Stimulated activated memory B cell treated with anti-CD40 and anti-IgM and Interleukin-4, amounts not matched to agents 10 μg/mL and 1 μg/mL and 100 μg/mL, for 72 hours (primary cell): ENCODE results near the gene FAM167B.

Experiments
- ATAC-seq: fragments of 150-1000 bp; cut with Tn5 transposase; 2 replicates; pipeline ENCODE4 v1.10.0; 2021
- H3K27ac Mint-ChIP-seq: one replicate; pipeline ENCODE4 v1.8.0; 2022; ENCODE audit warnings: mild to moderate bottlenecking, mixed read lengths
- H3K27me3 Mint-ChIP-seq: one replicate; pipeline ENCODE4 v1.8.0; 2022; ENCODE audit warnings: mixed read lengths
- H3K36me3 Mint-ChIP-seq: one replicate; pipeline ENCODE4 v1.8.0; 2022; ENCODE audit warnings: mixed read lengths
- H3K4me1 Mint-ChIP-seq: one replicate; pipeline ENCODE4 v1.8.0; 2022; ENCODE audit warnings: mixed read lengths
- H3K4me3 Mint-ChIP-seq: one replicate; pipeline ENCODE4 v1.8.0; 2022; ENCODE audit warnings: mild to moderate bottlenecking, moderate library complexity, mixed read lengths
- H3K9me3 Mint-ChIP-seq: one replicate; pipeline ENCODE4 v1.8.0; 2022; ENCODE audit warnings: mixed read lengths

Gene FAM167B

GRCh38 chr1:32246888-32247273 is at the start of gene FAM167B:
Gene FAM167B, plus strand, starts transcription at chr1:32247222. Its CDS starts 200 bp downstream, at chr1:32247422.
- H3K4me1 Mint-ChIP-seq: peaks cover 69% of the 10 kb centered on the region

GRCh38 chr1:32197837-32198236 is 49.2 kb upstream of the FAM167B start:
- peaks cover 62% of the 10 kb centered on the region for H3K4me1 Mint-ChIP-seq
- no peak overlapping the region for H3K4me3 Mint-ChIP-seq
- H3K36me3 Mint-ChIP-seq: peaks cover 66% of the 10 kb centered on the region
- no peaks in the 10 kb centered on the region for H3K27me3 Mint-ChIP-seq
- no peaks in the 10 kb centered on the region for H3K9me3 Mint-ChIP-seq
- ATAC-seq: no peak
- peak overlapping the region; percentile 75 for H3K27ac Mint-ChIP-seq

More at GRCh38 chr1:32246888-32247273, at the start of gene FAM167B:
- Mint-ChIP-seq H3K9me3 (no peaks in the 10 kb centered on the region), H3K4me3 (peak within 1 kb of the TSS; percentile 45), H3K36me3 (no peaks in the 10 kb centered on the region), H3K27ac (peak within 1 kb of the TSS; percentile 94), H3K27me3 (no peaks in the 10 kb centered on the region)
- ATAC-seq: no peak

- H3K9me3 Mint-ChIP-seq: no peaks in the 10 kb centered on the region
- peaks cover 60% of the 10 kb centered on the region for H3K36me3 Mint-ChIP-seq
- H3K4me1 Mint-ChIP-seq: peaks cover 68% of the 10 kb centered on the region
- ATAC-seq: no peak
- H3K27ac Mint-ChIP-seq: peak overlapping the region; percentile 75
- H3K4me3 Mint-ChIP-seq: peak overlapping the region; percentile 52
- no peaks in the 10 kb centered on the region for H3K27me3 Mint-ChIP-seq
These were observed 48.6 kb upstream of the FAM167B start for GRCh38 chr1:32198237-32199042.

DNA sequence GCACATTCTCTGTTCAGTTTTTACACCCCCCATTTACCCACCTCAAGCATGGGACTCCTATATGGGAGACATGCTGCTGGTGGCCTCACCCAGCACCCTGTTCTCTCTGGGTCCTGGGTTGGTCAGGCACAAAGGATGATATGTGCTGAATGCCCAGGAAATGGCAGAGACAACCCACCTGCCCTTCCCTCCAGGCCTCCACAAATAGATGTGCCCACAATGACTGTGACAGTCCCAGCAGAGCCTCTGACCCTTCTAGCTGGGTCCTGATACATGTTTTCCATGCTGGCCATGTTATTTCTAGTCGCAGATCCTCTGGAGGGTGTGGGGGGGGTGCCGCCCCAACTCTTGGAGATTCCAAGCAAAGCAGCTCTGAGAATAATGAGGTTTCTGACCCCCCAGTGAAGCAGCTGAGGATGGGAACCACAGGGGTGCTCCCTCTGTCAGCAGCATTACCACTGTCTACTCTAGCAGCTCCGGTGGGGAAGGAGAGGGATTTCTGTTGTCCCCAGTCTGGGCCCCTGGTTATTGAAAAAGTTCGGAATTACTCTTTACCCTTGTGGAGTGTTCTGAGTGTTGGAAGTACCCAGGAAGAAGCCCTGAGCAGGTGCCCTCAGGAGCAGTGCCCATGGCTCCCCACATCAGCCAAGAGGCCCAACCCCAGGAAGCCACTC is 47.8 kb upstream of the FAM167B start:
- peak overlapping the region; percentile 75 for H3K27ac Mint-ChIP-seq
- H3K4me1 Mint-ChIP-seq: peaks cover 75% of the 10 kb centered on the region
- H3K9me3 Mint-ChIP-seq: no peaks in the 10 kb centered on the region
- peaks cover 57% of the 10 kb centered on the region for H3K36me3 Mint-ChIP-seq
- no peaks in the 10 kb centered on the region for H3K27me3 Mint-ChIP-seq
- ATAC-seq: no peak
- H3K4me3 Mint-ChIP-seq: peak overlapping the region; percentile 92

DNA sequence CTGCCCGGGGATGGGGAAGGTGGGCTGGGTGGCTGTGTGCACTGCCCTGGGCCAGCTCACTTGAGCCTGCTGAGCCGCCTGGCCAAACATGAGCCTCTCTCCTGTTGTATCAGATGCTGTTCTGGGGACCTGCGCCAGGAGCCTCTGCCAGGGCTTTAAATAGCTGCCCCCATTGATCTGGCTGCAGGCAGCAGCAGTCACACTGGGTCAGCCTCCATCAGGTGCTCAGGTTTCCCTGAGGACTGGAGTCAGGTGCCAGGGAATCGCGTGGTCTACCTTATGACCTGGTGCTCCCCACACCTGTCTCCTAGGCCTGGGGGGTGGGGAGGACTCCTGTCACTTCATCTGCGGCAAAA is 47.3 kb upstream of the FAM167B start:
- H3K36me3 Mint-ChIP-seq: peaks cover 54% of the 10 kb centered on the region
- no peak for ATAC-seq
- H3K9me3 Mint-ChIP-seq: no peaks in the 10 kb centered on the region
- H3K27me3 Mint-ChIP-seq: no peaks in the 10 kb centered on the region
- peaks cover 80% of the 10 kb centered on the region for H3K4me1 Mint-ChIP-seq
- peak overlapping the region; percentile 91 for H3K27ac Mint-ChIP-seq
- H3K4me3 Mint-ChIP-seq: peak overlapping the region; percentile 92

DNA sequence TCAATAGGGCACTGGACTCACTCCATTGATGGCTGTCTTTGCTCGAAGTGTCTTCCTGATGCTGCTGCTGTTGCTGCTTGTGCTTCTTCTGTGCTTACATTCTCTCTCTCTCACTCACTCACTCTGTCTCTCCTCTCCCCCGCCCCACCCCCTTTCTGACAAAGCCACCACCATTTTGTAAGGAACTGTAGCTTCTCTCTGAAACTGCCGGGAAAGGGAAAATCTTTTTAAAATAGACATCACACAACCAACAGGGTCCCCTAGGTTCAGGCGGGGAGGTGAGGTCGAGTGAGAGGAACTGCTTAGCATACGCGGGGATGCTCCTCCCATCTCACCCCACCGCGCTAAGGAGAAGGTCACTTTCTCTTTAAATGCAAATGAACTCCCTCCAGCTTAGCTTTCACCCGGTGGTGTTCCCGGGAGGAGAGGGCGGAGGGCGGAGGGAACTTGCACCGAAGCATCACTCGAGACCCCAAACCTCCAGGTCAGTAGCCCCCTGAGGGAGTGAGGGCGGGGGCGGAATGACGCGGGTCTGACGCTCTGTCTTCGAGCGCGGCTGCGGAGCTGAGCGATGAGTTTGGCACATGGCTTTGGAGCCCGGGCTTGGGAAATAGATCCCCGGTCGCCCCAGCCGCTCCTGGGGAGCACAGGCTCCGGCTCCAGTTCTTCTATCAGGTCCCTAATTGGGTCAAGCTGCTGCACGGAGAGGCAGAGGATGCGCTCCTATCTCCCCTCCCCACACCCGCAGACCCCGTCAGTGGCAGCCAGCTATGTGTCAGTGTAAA is 46.6 kb upstream of the FAM167B start, which contains the start of gene CCDC28B:
CCDC28B (plus strand) TSS at position 370 of the 785 bp plus-strand sequence. CDS start 1,341 bp downstream, outside the sequence.
- Mint-ChIP-seq H3K27ac (peak within 1 kb of the TSS; percentile 91), H3K4me3 (peak within 1 kb of the TSS; percentile 92), H3K4me1 (peaks cover 82% of the 10 kb centered on the region), H3K27me3 (no peaks in the 10 kb centered on the region), H3K36me3 (peaks cover 46% of the 10 kb centered on the region), H3K9me3 (no peaks in the 10 kb centered on the region)
- peak; percentile 71 for ATAC-seq

- H3K4me3 Mint-ChIP-seq: peak overlapping the region; percentile 92
- peak overlapping the region; percentile 91 for H3K27ac Mint-ChIP-seq
- H3K4me1 Mint-ChIP-seq: peaks cover 83% of the 10 kb centered on the region
- no peaks in the 10 kb centered on the region for H3K27me3 Mint-ChIP-seq
- ATAC-seq: peak; percentile 78
- H3K36me3 Mint-ChIP-seq: peaks cover 40% of the 10 kb centered on the region
- no peaks in the 10 kb centered on the region for H3K9me3 Mint-ChIP-seq
These were observed 45.8 kb upstream of the FAM167B start for GRCh38 chr1:32201011-32201855.

GRCh38 chr1:32204943-32205361 is 42.1 kb upstream of the FAM167B start:
- H3K36me3 Mint-ChIP-seq: peaks cover 17% of the 10 kb centered on the region
- H3K27me3 Mint-ChIP-seq: no peaks in the 10 kb centered on the region
- no peak overlapping the region for H3K27ac Mint-ChIP-seq
- peaks cover 82% of the 10 kb centered on the region for H3K4me1 Mint-ChIP-seq
- no peaks in the 10 kb centered on the region for H3K9me3 Mint-ChIP-seq
- ATAC-seq: no peak
- peak overlapping the region; percentile 87 for H3K4me3 Mint-ChIP-seq

GRCh38 chr1:32205401-32206370 is 41.3 kb upstream of the FAM167B start, which contains the start of gene IQCC:
Gene IQCC, plus strand, starts transcription at chr1:32205671. Its CDS starts 11 bp downstream, at chr1:32205682.
- peak within 1 kb of the TSS; percentile 87 for H3K4me3 Mint-ChIP-seq
- peaks cover 17% of the 10 kb centered on the region for H3K36me3 Mint-ChIP-seq
- no peaks in the 10 kb centered on the region for H3K27me3 Mint-ChIP-seq
- H3K9me3 Mint-ChIP-seq: no peaks in the 10 kb centered on the region
- ATAC-seq: peak; percentile 75
- H3K4me1 Mint-ChIP-seq: peaks cover 76% of the 10 kb centered on the region
- H3K27ac Mint-ChIP-seq: peak within 1 kb of the TSS; percentile 85

DNA sequence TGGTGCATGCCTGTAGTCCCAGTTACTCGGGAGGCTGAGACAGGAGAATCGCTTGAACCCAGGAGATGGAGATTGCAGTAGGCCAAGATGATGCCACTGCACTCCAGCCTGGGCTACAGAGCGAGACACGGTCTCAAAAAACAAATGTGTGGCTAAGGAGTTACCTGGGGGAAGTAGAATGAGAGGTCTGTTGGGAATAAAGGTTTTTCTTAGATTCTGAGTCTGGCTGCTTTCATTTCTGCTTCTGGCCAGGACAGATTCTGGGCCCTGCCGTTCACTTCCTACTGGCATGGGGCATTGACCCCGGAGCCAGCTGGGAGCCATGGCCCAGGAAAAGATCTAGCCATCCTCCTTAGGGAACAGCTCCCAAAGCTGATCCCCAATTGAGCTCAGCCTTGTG is 38.6 kb upstream of the FAM167B start:
- no peak overlapping the region for H3K27ac Mint-ChIP-seq
- peaks cover 6% of the 10 kb centered on the region for H3K36me3 Mint-ChIP-seq
- peaks cover 64% of the 10 kb centered on the region for H3K4me1 Mint-ChIP-seq
- H3K9me3 Mint-ChIP-seq: no peaks in the 10 kb centered on the region
- peak; percentile 60 for ATAC-seq
- no peak overlapping the region for H3K4me3 Mint-ChIP-seq
- no peaks in the 10 kb centered on the region for H3K27me3 Mint-ChIP-seq

DNA sequence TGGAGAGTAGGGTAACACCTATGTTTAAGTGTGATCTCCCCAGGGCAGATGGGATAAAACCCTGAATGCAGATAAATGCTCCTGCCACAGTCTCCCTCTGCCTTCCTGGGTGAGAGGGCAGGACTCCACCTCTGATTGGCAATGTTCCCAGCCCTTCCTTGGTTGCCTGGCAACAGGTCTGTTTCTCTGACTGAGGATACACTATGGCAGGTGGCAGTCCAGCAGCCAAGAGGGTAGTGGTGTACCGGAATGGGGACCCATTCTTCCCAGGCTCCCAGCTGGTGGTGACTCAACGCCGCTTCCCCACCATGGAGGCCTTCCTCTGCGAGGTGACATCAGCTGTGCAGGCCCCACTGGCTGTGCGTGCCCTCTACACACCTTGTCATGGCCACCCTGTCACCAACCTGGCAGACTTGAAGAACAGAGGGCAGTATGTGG is 38.1 kb upstream of the FAM167B start, which contains the start of gene DCDC2B:
DCDC2B (plus strand) TSS at position 199 of the 438 bp plus-strand sequence; CDS start at position 204, 5 bp downstream.
- no peak within 1 kb of the TSS for H3K4me3 Mint-ChIP-seq
- H3K9me3 Mint-ChIP-seq: no peaks in the 10 kb centered on the region
- peaks cover 5% of the 10 kb centered on the region for H3K36me3 Mint-ChIP-seq
- no peaks in the 10 kb centered on the region for H3K27me3 Mint-ChIP-seq
- ATAC-seq: no peak
- H3K4me1 Mint-ChIP-seq: peaks cover 59% of the 10 kb centered on the region
- H3K27ac Mint-ChIP-seq: peak within 1 kb of the TSS; percentile 52

GRCh38 chr1:32215629-32216480 is 31.2 kb upstream of the FAM167B start:
- peak; percentile 78 for ATAC-seq
- no peak overlapping the region for H3K4me3 Mint-ChIP-seq
- no peaks in the 10 kb centered on the region for H3K9me3 Mint-ChIP-seq
- peaks cover 34% of the 10 kb centered on the region for H3K36me3 Mint-ChIP-seq
- peaks cover 35% of the 10 kb centered on the region for H3K4me1 Mint-ChIP-seq
- H3K27ac Mint-ChIP-seq: no peak overlapping the region
- H3K27me3 Mint-ChIP-seq: no peaks in the 10 kb centered on the region
